HG03103 (cell line): Measurements from ENCODE around the gene SPINK7.
"Not testable (repeated sequence)": the region's sequence is repeated elsewhere in the genome, so short reads cannot be mapped to it uniquely, and the experiment has no call there.

Experiments
- ATAC-seq: cut with Tn5 transposase; IDR thresholded peaks from one replicate; pipeline ENCODE4 v1.9.1; 2021; ENCODE audit warnings: low read depth; ENCODE audit not compliant: unreplicated experiment

Gene SPINK7

DNA sequence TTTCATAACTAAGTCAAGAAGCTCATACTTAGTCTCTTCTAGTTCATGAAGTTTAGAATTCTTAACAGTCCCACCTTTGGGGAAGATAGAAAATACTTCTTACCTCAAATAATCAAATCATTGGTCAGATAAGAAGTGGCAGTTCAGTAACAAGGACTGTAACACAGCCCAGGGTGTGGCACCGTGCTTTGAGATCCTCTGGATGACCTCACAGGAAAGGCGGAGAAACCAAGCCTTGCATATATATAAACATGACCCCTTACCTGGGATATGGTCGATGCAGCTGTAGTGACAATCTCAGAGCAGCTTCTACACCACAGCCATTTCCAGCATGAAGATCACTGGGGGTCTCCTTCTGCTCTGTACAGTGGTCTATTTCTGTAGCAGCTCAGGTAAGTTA lies at the start of gene SPINK7:
TSS of gene SPINK7 (plus strand) at position 271 of the 400 bp plus-strand sequence. CDS start at position 332, 61 bp downstream.
- no peak for ATAC-seq

DNA sequence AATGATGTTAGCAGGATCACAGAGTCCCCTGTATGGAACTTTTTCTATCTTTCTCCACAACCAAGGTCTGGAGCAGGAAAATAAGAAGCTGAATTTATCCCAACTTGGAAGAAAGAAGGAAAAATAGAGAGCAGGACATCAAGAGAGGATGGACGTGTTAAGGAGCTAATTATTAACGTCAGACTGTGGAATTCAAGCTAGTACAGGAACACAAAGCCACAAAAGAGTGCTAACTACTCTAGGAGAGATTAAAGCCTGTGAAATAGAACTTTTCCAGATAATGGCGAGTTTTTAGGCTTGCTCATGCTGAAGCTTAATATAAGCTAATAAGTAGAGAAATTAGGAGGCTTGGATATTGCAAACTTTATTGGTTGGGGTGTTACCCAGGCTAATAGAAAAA lies 44.3 kb upstream of the SPINK7 start:
- ATAC-seq, result no peak

DNA sequence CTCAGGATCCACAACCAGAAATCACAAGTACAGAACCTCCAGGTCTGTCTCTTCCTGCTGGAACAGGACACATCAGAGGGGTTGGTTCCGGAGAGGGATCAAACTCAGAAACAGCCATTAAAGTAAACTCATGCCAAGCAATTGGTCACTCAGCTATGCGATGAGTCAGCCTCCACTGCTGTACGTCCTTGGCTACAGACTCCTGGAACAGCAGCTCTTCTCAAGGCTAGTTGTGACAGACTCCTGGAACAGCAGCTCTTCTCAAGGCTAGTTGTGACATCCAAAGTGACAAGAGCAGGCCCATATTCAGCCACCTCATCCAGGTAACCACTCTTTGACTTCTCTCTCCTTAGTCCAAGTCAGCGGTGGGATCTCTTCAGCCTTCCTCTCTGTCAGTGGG lies 43.7 kb upstream of the SPINK7 start, which contains the start of gene SPINK13:
TSS of gene SPINK13 (plus strand) at position 229 of the 400 bp plus-strand sequence. CDS start 1,279 bp downstream, outside the sequence.
- no peak for ATAC-seq

DNA sequence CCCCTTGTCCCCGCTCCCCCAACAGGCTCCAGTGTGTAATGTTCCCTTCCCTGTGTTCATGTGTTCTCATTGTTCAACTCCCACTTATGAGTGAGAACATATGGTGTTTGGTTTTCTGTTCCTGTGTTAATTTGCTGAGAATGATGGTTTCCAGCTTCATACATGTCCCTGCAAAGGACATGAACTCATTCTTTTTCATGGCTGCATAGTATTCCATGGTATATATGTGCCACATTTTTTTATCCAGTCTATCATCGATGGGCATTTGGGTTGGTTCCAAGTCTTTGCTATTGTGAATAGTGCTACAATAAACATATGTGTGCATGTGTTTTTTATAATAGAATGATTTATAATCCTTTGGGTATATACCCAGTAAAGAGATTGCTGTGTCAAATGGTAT lies 37.1 kb upstream of the SPINK7 start:
- ATAC-seq, result not testable (repeated sequence)

DNA sequence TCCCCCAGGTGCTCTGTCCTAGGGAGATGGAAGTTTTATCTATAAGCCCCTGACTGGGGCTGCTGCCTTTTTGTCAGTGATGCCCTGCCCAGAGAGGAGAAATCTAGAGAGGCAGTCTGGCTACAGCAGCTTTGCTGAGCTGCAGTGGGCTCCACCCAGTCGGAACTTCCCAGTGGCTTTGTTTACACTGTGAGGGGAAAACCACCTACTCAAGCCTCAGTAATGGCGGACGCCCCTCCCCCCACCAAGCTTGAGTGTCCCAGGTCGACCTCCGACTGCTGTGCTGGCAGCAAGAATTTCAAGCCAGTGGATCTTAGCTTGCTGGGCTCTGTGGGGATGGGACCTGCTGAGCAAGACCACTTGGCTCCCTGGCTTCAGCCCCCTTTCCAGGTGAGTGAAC lies 31.3 kb upstream of the SPINK7 start:
- ATAC-seq, result not testable (repeated sequence)

DNA sequence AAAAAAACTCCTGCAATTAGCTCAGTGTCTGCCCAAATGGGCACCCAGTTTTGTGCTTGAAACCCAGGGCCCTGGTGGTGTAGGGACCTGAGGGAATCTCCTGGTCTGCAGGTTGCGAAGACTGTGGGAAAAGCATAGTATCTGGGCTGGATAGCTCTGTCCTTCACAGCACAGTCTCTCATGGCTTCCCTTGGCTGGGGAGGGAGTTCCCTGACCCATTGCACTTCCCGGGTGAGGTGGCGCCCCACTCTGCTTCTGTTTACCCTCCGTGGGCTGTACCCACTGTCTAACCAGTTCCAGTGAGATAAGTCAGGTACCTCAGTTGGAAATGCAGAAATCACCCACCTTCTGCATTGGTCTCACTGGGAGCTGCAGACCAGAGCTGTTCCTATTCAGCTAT lies 30.9 kb upstream of the SPINK7 start:
- not testable (repeated sequence) for ATAC-seq

DNA sequence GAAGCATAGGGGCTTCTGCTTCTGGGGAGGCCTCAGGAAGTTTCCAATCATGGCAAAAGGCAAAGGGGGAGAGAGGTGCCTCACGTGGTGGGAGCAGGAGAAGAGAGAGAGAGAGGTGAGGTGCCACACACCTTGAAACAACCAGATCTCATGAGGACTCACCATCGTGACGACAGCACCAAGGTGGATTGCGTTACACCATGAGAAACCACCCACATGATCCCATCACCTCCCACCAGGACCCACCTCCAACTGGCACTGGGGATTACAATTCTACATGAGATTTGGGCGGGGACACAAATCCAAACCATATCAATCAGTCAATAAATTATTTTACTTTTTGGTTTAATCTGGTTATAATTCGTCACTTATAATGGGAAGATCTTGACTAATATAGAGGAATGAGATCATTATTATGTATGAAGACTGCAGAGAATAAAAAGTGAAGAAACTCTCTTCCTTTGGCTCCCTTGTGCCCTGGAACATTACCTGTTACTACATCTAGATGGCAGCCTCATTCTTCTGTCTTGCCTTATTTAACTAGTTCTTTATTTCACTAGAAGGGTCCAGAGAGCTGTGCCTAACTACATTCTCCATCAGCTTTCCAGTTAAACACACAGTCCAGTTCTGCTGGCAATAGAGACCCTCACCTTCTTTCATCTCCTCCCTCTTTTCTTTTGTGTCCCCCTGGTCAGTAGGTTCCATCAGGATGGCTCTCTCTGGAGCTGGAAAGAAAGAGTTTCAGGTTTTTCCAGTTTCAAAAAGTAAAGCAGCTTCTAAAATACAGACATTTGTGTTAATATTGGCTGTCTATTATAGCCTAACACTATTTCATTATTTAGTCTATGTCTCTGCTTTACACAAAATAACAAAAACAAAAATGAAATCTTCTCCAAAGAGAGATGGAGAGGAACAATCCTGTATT lies 21.7 kb upstream of the SPINK7 start:
- ATAC-seq, result peak; percentile 57

DNA sequence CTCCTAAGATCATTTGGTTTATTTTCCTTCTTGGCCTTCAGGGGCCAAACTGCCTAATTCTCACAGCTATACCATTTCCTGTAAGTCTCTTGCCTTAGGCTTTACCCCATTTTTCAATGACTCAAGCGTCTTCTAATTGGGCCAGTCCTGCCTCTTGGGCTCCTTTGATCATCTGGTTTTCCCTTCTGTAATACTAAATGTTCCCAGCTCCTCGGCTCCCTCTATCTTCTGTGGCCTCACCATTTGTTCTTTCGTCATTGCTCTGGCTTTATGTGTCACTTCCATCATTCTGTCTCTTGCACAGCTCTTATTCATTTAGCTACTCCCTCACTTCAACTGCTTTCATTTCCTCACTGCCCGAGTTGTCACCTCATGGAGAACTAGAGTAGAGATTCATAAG lies 14.5 kb upstream of the SPINK7 start:
- ATAC-seq, result no peak

DNA sequence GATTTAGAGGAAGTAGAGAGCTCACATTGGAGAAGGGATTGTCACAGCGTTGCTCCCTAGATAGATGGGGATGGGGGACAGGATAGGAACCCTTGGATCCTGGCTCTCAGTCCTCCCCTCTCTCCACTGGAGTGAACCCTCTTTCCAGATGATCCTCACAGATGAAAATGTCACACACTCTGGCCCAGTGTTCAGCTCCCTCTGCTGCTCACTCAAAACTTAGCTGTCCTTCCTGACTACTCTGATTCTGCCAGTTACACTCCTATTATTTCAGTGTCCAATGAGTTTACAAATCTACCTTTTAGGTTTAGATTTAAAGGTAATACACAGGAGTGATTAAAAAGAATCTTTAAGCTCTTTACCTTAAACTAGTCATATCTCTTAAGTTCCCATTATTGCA lies 5.8 kb upstream of the SPINK7 start:
- ATAC-seq, result no peak

DNA sequence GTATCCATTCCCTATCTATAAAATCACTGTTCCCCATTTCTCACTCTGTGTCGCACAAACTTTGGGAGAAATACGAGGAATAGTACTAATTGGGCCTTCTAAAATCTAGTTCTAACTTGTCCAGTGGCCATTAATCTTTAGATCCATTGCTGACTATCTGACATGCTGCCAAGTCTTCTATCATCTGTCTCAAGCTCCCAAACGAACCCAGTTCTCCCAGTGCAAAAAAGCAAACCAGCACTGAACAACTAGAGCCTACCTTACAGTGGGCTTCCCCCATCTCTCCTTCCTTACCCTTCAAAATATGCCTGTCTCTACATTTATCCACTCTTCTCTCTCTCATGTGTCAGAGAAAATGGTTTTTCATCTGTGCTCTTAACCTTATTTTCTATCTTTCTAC lies 3.2 kb upstream of the SPINK7 start:
- ATAC-seq, result no peak

DNA sequence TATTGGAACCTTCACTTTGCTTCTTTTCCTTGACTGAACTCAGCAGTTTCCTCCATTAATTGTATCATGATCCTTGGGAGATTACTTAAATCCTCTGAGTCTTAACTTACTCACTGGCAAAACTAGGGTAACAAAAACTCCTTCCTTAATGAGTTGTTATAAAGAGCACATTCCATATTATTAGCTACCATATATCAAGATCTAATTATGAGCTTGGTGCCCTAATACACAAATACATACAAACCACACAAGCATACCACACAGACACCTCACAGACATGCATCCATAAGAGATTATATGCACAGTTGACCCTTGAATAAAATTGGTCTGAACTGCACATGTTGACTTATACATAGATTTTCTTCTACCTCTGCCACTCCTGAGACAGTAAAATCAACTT lies 2.5 kb upstream of the SPINK7 start:
- ATAC-seq, result no peak

DNA sequence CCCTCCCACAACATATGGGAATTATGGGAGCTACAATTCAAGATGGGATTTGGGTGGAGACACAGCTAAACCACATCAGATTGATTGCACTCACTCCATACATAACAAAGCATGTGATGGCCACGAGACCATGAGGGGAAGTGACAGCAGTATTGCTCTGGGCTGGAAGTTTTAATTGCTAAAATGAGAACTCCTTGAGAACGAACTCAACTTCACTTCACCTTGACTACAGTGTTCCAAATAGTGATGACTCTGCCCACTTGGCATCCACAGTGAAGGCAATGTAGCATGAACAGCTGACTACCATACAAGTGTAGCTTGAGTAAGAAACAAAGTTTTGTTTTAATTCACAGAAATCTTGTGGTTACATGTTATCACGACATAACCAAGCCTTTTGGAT lies 739 bp upstream of the SPINK7 start:
- no peak for ATAC-seq

DNA sequence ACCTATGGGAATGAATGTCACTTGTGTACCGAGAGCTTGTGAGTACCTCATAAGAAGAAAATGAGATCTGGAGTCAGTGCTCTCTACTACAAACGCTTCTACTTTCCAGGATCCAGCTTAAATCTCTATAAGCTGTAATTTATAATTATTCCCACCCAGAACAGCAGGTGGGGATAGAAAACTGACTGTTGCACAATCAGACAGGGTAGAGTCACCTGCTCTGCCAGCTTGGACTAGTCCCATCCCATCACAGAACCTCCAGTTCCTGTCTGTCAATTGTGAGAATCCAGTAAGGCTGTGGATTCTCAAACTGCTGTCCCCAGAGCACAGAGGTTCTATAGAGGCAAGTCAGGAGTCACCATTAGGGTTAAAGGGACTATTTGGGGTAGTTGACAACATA lies 2.0 kb downstream of the SPINK7 start:
- ATAC-seq, result no peak

DNA sequence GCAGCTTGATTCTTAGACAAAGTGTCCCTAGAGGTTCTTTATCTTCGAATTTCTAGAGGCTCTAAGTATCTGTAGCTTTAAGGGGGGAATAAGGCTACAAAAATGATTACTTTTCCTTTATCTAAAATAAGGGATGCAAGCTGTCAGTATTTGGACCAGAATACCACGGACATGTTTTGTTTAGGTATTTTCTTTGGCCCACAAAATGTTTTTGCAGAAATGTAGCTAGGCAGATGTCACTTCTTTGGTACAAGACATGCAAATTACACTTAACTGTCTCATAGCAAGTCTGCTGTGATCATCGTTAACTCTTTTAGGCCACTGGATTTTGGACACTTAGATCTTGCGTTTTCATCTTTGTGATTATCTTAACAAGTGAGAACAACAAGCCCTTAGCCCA lies 2.5 kb downstream of the SPINK7 start:
- no peak for ATAC-seq

DNA sequence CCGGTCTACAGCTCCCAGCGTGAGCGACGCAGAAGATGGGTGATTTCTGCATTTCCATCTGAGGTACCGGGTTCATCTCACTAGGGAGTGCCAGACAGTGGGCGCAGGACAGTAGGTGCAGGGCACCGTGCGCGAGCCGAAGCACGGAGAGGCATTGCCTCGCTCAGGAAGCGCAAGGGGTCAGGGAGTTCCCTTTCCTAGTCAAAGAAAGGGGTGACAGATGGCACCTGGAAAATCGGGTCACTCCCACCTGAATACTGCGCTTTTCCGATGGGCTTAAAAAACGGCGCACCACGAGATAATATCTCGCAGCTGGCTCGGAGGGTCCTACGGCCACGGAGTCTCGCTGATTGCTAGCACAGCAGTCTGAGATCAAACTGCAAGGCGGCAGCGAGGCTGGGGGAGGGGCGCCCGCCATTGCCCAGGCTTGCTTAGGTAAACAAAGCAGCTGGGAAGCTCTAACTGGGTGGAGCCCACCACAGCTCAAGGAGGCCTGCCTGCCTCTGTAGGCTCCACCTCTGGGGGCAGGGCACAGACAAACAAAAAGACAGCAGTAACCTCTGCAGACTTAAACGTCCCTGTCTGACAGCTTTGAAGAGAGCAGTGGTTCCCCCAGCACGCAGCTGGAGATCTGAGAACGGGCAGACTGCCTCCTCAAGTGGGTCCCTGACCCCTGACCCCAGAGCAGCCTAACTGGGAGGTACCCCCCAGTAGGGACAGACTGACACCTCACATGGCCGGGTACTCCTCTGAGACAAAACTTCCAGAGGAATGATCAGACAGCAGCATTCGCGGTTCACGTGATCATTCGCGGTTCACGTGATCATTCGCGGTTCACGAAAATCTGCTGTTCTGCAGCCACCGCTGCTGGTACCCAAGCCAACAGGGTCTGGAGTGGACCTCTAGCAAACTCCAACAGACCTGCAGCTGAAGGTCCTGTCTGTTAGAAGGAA lies 8.1 kb downstream of the SPINK7 start:
- ATAC-seq, result not testable (repeated sequence)

DNA sequence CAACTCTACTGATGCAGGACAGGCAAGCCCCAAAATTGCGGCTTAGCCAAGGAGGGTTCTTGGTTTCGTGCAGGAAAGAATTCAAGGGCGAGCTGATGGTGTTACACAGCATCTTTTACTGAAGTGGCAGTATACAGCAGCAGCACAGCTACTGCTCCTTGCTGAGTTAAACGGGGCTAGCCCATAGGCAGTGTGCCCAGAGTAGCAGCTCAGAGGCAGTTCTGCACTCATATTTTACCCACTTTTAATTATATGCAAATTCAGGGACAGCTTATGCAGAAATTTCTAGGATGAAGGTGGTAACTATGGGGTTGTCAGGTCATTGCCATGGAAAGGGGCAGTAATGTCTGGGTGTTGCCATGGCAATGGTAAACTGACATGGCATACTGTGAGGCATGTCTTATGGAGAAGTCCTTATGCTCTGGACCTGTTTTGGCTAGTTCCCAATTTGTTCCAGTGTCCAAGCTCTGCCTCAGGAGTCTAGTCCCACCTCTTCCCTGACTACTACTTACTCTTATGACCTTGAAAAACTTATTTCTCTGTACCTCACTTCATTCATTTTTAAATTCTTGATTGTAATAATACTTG lies 21.1 kb downstream of the SPINK7 start:
- ATAC-seq, result no peak

DNA sequence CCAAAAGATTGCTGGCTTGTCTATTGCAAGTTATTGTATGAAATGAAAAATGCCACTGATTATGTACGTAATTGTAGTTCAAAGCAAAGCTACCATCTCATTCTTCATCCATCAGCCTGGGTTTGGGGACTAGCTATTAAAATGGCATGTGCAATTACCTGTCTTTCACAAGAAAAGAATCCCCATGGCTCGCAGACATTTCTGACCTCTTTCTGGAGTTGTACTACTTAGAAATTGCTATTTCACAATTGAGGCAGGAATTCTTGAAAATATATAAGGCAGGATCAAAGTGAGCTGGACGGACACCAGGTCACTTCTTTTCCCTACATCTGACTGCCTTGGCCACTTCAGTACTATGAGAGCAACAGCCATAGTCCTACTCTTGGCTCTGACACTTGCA lies 23.0 kb downstream of the SPINK7 start, which contains the start of gene SPINK9:
TSS of gene SPINK9 (plus strand) at position 301 of the 400 bp plus-strand sequence. CDS start at position 356, 55 bp downstream.
- ATAC-seq, result no peak

DNA sequence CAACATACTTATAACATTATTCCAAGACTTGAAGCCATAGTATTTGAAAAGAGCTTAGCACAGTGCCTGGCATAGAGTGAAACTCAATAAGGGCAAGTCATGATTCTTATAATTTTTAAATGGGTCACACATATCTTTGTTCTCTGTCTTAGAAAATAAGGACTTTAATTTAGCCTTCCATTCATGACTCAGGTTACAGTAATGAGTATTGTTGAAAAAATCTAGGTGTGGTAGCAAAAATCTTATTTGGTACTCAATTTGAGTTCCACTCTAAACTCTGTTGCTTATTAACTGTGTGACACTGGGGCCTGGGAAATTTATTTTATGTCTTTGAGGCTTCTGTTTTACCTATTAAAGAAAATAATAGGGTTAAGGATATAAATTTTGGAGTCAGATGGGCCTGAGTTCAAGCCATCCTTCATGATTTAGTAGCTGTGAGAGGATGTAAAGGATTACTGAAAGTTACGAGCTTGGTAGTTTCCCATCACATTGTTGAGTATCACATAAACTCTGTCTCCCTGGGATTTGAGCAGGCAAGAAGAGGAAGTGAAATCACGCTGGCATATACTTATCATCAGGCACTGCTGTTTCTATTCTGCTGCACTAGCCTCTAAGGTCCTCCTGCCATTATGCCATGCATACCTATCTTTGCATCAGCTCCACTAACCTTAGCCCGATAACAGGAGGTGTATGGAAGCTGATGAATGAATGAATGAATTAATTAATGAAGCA lies 24.6 kb downstream of the SPINK7 start:
- ATAC-seq, result peak; percentile 72

DNA sequence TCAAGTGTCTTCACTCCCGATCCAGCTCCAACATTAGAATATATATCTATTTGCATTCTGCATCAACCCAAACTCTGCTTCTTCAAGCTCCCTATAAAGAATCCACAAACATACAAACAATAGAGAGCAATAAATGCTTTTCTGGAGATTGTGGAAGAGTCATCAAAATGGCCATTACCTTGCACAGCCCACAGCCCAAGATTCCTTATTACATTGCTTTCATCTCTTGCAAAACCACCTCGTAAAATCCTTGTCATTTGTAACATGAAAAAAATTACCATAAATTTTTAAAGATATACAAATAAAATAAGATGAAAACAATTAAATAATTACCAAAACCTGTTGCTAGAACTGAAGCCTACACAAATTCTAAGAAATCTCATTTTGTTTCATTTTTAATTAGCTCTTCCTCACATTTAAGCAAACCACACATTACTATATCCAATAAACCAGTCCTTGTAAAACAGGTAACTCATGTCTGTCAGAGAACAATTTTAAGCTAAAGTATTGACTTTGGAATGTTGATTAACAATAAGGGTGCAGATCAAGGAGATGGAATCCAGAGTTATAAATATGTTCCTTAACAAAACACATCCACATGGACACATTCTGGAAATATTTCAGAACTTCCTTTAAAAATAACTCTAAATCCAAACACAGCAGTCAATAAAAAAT lies 30.3 kb downstream of the SPINK7 start:
- ATAC-seq, result no peak
